Activated CD8-positive, alpha-beta memory T cell treated with anti-CD3 and anti-CD28 coated beads, Interleukin-2, amount 50 U/mL, for 4 hours (primary cell): ENCODE measurements around the gene ERVK3-1.
A peak's percentile ranks its signal among the peaks of the same experiment; 100 is the strongest.
"Not testable (repeated sequence)": the region's sequence is repeated elsewhere in the genome, so short reads cannot be mapped to it uniquely, and the experiment has no call there.

Source experiments
- DNase-seq: peaks from one replicate; pipeline ENCODE4 v3.0.0-alpha.2; 2020

Gene ERVK3-1

DNA sequence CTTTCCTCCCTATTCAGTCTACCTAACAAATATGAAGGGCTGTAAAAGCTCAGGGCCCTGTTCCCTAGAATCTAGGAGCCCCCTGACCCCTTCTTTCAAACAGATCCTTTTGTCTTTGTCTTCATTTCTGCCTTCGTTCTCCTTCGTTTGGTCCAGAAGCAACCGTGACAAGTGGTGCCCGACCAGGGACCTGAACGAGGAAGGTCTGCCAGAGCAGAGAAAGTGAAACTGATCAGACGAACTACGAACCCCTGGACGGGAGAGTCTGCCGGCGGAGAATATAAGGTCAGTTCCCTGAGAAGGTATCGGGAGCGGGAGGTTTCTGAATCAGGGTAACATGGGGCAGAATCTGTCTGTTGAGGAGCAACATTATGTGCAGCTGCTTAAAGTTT is 751 bp downstream of the ERVK3-1 start:
- DNase-seq = no peak

DNA sequence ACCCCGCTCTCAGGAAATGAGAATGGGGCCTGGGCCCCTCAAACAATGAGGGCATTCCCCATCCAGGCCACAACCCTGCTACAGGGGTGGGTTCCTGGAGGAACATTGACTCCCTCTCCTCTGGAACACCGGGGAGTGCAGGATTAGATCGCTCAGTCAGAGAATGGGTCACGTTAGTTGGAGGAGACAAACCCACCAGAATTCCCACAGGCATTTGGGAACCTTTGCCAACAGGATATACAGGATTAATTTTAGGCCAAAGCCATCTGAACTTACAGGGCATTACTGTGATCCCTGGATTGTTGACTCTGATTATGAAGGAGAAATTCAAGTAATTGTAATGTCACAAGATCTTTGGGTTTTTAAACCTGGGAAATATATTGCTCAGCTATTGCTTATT is 2.6 kb downstream of the ERVK3-1 start:
- no peak for DNase-seq

DNA sequence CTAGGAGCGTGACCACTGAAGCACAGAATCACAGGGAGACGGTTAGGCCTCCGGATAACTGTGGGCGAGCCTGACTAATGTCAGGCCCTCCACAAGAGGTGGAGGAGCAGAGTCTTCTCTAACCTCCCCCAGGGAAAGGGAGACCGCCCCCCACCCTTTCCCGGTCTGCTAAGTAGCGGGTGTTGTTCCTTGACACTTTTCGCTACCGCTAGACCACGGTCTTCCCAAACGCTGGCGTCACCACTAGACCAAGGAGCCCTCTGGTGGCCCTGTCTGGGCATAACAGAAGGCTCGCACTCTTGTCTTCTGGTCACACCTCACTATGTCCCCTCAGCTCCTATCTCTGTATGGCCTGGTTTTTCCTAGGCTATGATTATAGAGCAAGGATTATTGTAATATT is 5.5 kb downstream of the ERVK3-1 start:
- not testable (repeated sequence) for DNase-seq

DNA sequence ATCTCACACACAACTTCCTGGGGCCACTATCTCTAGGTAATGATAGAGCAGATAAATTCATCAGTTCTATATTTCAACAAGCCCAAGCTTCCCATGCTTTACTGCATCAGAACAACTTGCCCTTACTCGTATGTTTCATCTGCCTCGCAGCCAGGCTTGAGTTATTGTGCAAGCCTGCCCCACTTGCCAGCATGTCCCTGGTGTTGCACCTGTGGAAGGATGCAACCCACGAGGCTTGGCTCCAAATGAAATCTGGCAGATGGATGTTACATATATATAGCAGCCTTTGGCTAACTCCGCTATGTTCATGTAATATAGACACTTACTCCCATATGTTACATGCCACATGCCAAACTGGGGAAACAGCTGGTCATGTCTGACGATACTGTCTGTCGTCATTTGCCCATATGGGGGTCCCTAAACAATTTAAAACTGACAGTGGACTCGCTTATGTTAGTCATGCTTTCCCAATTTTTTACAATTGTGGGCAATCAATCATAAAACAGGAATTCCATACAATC is 6.2 kb downstream of the ERVK3-1 start:
- DNase-seq = no peak

DNA sequence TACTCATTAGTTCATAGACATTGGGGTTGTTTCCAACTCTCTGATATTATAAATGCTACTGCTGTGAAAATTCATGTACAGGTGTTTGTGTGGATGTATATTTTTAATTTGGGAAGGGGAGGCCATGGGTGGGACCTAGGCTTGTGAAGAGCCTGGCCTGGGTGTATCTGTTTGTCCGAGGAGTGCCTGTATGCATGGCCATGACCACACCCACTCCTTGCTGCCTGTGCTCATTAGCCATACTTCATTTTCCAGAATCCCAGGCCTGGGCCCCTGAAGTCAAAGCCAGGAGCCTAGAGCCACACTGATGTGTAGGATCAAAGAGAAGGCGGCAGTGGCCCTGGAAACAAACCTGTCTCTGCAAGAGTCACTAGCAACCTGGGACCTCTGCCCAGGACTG is 10.4 kb downstream of the ERVK3-1 start:
- no peak for DNase-seq

DNA sequence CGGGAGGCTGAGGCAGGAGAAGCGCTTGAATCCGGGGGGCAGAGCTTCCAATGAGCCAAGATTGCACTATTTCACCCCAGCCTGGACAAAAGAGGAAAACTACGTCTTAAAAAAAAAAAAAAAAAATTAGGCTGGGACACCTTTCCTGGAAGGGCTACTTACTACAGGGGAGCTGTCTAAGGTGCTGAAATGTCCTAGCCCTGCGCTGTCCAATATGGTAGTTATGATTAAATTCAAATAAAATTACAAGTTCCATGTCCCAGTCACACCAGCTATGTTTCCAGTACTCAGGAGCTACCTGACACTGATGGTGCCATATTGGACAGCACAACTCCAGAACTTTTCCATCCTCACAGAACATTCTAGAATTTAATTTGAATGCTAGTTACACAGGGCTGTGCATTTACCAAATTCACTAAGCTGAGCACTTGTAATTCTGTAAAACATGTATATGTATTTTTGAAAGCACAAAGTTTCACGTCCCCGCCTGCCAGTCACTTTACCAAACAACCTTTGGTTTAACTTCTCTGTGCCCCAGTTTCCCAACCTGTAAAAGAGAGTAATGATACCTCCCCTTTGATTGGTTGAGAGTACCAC is 12.4 kb downstream of the ERVK3-1 start:
- no peak for DNase-seq

DNA sequence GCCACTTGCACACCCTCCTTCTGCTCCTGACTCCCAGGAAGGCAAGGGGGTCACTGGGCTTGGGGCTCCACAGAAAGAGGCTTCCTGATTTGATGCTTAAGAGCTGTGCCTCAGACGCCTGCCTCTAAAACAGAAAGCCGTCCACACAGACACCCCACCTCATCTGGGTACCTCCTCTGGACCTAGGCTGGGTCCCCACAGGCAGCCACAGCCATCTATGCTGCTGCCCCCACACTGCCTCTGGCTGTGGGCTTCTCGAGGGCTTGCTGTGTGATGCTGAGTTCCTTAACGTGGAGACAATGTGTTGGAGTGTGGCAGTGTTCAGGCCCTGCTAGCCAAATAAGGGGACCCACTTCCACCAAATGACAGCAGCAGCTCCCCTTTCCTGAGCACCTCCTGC is 13.1 kb downstream of the ERVK3-1 start:
- no peak for DNase-seq

DNA sequence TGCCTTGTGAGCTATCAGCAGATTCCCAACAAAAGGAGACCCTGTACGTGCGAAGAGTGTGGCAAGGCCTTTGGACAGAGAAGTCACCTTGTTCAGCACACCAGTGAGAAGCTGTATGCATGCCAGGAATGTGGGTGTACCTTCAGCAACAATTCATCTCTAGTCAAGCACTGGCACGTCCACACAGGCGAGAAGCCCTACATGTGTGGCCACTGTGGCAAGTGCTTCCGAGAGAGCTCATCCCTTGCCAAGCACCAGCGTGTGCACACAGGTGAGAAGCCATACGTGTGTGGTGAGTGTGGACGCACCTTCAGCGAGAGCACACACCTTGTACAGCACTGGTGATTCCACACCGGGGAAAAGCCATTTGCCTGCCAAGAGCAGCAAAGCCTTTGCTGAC is 14.1 kb downstream of the ERVK3-1 start:
- no peak for DNase-seq

DNA sequence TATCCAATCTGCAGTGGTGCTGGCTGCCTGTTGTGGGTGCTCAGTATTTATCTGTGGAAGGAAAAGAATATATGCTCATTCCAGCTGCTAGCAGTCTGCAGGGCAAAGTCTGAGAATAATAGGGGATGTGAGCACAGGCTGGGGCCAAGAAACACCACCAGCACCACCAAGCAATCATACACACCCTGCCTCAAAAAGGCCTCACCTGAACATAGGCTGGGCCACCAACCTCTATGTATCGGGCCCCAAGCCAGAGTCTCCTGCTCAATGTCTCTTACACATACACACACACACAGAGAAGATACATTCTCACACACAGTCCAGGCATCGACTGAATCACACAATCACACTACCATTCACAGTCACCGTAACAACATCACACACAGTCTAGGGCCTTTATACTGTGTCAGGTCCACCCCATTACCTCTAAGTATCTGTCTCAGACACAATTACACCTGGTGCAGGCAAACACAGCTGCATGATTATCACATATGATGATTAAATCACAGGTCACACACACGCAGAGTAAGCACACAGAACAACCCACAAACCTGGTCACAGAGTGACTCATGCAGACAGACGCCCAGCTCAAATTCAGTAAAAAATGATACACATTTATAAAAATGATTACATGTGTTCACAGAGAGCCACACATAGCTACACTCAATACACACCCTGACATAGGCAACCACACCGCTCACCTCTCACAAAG is 20.3 kb downstream of the ERVK3-1 start:
- DNase-seq = no peak

DNA sequence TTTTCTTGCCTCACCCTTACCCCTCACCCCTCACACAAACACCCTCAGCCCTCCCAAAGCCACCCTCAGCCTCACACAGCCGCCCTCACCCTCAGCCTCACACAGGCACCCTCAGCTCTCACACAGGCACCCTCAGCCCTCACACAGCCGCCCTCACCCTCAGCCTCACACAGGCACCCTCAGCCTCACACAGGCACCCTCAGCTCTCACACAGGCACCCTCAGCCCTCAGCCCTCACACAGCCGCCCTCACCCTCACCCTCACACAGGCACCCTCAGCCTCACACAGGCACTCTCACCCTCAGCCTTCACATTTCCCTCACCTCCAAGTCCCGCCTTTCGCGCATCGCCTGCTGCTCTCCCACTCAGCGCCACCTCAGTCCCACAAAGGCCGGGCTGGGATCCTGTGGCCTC is 21.3 kb downstream of the ERVK3-1 start:
- no peak for DNase-seq

DNA sequence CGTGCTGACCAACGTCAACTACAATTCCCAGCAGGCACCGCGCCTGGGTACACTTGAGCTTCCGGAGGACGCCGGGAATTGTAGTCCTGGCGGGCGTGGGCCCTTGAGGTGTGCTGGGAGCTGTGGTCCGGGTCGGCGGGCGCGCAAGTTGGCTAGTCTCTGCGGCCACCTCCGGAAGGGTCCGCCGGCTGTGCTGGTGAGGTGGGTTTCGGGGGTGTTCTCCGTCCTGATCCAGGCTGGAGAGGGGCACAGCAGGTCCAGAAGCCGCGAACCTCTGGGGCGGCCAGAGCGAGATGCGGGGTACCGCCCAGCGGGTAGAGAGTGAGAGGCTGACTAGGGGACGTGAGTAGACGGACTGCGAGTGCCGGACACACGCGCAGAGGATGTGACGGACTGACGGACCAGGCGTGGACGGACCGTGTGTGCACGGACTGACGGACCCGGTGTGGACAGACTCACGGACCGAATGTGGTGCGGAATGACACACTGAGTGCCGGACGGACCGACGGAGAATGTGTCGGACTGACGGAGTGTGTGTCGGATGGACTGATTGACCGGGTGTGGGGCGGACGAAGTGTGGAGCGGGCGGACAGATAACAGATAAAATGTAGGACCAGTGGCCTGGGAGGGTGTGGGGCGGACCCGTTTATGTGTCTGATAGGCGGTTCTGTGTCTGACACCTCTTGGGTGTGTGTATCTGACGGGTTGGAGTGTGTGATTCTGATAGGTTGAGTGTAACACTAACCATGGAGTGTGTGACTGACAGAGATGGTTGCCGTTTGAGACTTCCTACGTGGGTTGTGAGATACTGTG is 21.9 kb downstream of the ERVK3-1 start, which contains the start of gene ZSCAN22:
TSS of gene ZSCAN22 (plus strand) at position 81 of the 813 bp plus-strand sequence. CDS start 7,809 bp downstream, outside the sequence.
- peak; percentile 90 for DNase-seq

DNA sequence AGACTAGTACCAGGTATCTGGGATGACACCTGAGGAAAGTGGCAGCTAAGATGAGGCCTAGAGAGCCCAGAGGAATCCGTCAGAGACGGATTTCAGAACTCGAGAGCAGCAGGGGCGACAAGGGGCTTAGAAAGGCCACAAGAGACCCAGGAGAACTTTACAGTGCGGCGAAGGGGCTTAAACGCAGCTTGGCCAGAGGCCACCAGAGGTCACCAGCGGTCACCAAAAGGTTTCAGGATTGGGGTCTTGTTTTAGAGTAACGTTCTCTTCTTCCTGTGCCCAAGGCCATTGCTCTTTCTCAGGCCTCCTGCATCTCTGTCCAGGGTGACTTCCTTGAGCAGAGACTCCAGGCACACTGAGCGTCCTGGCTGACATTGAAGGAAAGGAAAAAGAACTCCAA is 23.8 kb downstream of the ERVK3-1 start:
- DNase-seq = no peak

DNA sequence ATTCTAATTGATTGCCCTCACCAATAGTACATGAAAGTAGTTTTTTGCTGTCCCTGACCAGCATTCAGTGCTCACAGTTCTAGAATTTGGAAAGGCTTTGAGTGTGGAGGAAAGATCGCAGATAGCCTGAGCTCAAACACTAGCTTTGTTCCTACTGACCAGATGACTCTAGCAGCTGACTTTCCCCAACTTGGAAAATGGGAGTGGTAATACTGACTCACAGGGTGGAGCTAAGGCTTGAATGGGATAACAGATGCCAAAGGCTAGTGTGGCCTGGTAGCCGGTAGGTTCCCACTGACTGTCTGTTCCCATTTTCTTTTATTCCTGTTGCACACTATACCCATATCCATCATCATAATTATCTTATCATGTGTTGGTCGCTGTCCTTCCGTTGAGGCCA is 25.3 kb downstream of the ERVK3-1 start:
- DNase-seq = no peak

DNA sequence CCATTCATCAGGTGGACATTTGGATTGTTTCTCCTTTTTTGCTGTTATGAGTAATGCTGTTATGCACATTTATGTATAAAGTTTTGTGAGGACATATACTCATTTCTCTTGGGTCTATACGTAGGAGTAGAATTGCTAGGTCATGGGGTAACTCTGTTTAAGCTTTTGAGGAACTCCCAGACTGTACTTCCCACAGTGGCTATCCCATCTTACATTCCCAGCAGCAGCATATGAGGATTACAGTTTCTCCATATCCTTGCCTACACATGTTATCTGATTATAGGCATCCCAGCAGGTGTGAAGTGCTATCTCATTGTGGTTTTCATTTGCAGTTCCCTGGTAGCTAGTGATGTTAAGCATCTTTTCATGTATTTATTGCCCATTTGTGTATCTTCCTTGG is 27.5 kb downstream of the ERVK3-1 start:
- DNase-seq = no peak

DNA sequence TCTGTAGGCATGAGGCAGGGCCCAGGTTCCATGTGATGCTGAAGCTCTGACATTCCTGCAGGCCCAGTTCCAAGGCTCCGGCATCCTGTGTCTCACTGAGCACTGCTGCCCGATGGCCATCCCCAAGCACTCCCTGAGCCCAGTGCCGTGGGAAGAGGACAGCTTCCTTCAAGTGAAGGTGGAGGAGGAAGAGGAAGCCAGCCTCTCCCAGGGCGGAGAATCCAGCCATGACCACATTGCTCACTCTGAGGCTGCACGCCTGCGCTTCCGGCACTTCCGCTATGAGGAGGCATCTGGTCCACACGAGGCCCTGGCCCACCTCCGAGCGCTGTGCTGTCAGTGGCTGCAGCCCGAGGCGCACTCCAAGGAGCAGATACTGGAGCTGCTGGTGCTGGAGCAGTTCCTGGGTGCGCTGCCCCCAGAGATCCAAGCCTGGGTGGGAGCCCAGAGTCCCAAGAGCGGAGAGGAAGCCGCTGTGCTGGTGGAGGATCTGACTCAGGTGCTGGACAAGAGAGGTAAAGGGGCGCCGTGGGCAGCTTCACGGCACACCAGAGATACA is 29.6 kb downstream of the ERVK3-1 start:
- no peak for DNase-seq

DNA sequence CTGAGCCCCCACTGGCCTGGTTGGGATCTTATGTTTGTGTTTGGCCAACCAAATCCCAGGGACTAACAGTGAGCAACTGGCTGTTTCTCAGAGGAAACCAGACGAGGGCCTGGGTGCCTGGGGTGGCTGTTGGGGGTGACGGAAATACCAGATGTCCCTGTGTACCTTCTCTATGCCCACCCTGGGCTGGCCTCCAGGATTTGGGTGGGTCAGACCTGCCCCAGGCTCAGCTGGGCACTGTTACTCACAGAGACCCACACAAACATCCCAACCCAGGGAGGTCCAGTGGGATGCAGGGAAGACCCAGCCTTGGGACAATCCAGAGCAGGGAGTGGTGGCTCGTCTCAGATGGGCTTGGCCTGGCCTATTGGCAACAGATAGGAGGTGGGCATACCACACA is 30.5 kb downstream of the ERVK3-1 start:
- DNase-seq = no peak

DNA sequence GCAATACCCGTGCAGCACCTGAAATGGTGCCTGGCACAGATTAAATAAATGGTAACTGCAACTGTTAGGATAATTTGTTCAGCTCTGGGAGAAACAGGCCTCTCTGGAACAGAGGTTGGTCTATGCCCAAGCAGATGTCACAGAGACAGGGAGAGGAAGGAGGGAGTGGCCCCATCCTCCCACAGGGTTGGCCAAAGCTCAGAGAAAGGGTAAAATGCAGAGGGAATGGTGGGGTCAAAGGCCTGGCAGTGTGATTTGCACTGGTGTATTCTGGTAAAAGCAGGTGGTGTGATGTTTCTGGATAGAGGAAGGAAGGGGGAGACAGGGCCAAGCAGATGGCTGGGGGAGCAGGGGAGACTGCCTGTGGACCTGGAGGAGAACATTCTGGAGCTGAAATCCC is 31.0 kb downstream of the ERVK3-1 start:
- no peak for DNase-seq

DNA sequence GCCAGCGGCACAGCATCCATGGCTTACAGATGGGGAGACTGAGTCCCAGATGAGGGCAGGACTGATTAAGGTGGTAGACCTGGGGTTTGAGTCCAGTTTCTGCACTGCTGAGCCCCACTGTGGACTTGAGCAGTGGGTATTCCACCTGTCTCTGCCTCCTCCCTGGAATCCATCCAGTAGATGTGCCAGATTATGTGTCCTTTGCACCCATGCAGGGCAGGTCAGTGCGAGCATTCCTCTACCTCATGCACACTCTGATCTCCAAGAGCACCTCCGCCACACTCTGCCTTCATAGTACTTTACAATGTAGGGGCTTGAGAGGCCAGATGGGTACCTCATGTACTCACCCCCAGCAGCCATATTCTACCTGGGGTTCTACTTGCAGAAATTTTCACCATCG is 31.6 kb downstream of the ERVK3-1 start:
- no peak for DNase-seq

DNA sequence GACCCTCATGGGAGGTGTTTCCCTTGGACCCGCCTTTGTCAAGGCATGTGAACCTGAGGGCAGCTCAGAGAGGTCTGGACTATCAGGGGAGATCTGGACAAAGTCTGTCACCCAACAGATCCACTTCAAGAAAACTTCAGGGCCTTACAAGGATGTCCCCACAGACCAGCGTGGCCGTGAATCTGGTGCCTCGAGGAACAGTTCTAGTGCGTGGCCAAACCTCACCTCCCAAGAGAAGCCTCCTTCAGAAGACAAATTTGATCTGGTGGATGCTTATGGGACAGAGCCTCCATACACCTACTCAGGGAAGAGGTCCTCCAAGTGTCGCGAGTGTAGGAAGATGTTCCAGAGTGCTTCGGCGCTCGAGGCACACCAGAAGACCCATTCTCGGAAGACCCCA is 33.2 kb downstream of the ERVK3-1 start:
- no peak for DNase-seq

DNA sequence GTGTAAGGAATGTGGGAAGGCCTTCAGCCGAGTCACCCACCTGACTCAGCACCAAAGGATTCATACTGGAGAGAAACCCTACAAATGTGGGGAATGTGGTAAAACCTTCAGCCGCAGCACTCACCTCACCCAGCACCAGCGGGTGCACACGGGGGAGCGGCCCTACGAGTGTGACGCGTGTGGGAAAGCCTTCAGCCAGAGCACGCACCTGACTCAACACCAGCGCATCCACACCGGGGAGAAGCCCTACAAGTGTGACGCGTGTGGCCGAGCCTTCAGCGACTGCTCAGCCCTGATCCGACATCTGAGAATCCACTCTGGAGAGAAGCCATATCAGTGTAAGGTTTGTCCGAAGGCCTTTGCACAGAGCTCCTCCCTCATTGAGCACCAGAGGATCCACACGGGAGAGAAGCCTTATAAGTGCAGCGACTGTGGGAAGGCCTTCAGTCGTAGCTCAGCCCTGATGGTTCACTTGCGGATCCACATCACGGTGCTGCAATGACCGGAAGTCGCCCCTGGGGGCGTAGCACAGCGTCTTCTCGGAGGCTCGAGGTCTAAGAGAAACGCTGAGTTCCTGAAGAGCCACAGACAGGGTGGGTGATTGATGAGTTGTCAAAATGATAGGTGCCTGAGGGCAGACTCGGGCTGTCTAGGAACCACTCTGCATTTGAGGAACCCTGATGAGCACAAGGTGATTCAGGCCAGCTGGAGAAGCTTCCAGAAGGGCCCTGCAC is 33.8 kb downstream of the ERVK3-1 start:
- DNase-seq = no peak

DNA sequence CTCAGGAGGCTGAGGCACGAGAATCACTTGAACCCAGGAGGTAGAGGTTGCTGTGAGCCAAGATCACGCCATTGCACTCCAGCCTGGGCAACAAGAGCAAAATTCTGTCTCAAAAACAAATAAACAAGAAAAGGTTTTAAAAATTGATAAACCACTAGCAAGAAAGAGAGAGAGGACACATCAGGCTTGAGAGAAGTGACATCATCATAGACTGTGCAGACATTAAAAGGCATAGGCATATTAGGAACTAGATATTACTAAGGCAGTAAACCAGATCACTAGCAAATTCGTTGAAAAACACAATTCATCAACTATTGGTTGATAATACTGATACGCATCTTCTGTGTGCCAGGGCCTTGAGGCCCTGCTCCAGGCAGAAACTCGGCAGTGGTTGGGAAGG is 40.4 kb downstream of the ERVK3-1 start:
- DNase-seq = no peak
